GM18517 (cell line): ENCODE data around the gene BORCS5.
A peak's percentile ranks its signal among the peaks of the same experiment; 100 is the strongest.
"Not testable (repeated sequence)": the region's sequence is repeated elsewhere in the genome, so short reads cannot be mapped to it uniquely, and the experiment has no call there.

Experiments used
- ATAC-seq: cut with Tn5 transposase; IDR thresholded peaks from one replicate; pipeline ENCODE4 v1.9.1; 2021; ENCODE audit warnings: mild to moderate bottlenecking, moderate library complexity; ENCODE audit not compliant: unreplicated experiment

The BORCS5 gene

GRCh38 chr12:12351468-12352185, 5.3 kb upstream of the BORCS5 start:
- not testable (repeated sequence) for ATAC-seq

- no peak for ATAC-seq
Observed at GRCh38 chr12:12353276-12353675, 3.6 kb upstream of the BORCS5 start.

- no peak for ATAC-seq
Observed at GRCh38 chr12:12353807-12354206, 3.1 kb upstream of the BORCS5 start.

- no peak for ATAC-seq
Observed at GRCh38 chr12:12356467-12356895, 397 bp upstream of the BORCS5 start.

- ATAC-seq, result peak; percentile 32
Observed at GRCh38 chr12:12357719-12358461, 1.0 kb downstream of the BORCS5 start.

- ATAC-seq, result no peak
Observed at GRCh38 chr12:12358528-12358927, 1.6 kb downstream of the BORCS5 start.

GRCh38 chr12:12364787-12365445, 8.0 kb downstream of the BORCS5 start:
- ATAC-seq, result no peak

GRCh38 chr12:12365446-12365802, 8.5 kb downstream of the BORCS5 start:
- ATAC-seq, result no peak

GRCh38 chr12:12365931-12366431, 9.1 kb downstream of the BORCS5 start:
- ATAC-seq, result no peak

- no peak for ATAC-seq
Observed at GRCh38 chr12:12366701-12367481, 10.0 kb downstream of the BORCS5 start.

GRCh38 chr12:12367482-12367998, 10.7 kb downstream of the BORCS5 start:
- no peak for ATAC-seq

- no peak for ATAC-seq
Observed at GRCh38 chr12:12372946-12373722, 16.3 kb downstream of the BORCS5 start.

- ATAC-seq, result peak; percentile 69
Observed at GRCh38 chr12:12376646-12377448, 20.0 kb downstream of the BORCS5 start.

- ATAC-seq, result no peak
Observed at GRCh38 chr12:12378616-12379015, 21.7 kb downstream of the BORCS5 start.

- no peak for ATAC-seq
Observed at GRCh38 chr12:12379831-12380730, 23.2 kb downstream of the BORCS5 start.

- ATAC-seq, result no peak
Observed at GRCh38 chr12:12380949-12381593, 24.2 kb downstream of the BORCS5 start.

GRCh38 chr12:12381982-12382381, 25.1 kb downstream of the BORCS5 start:
- no peak for ATAC-seq
